Skeletal muscle satellite cell (primary cell): ENCODE results near the gene TSC22D1.

Source experiments
- H3K27me3 ChIP-seq: 2 replicates; pipeline ENCODE4 v1.7.0; 2013; ENCODE audit warnings: low read length; ENCODE audit not compliant: control insufficient read depth, insufficient read depth
- H3K36me3 ChIP-seq: 2 replicates; pipeline ENCODE4 v1.7.0; 2013; ENCODE audit warnings: mild to moderate bottlenecking, control low read depth, low read length; ENCODE audit not compliant: insufficient read depth
- H3K4me1 ChIP-seq: 2 replicates; pipeline ENCODE4 v1.7.0; 2013; ENCODE audit warnings: low read length; ENCODE audit not compliant: control insufficient read depth, insufficient read depth
- H3K4me2 ChIP-seq: 2 replicates; pipeline ENCODE4 v1.7.0; 2013; ENCODE audit warnings: mild to moderate bottlenecking, low read length
- H3K4me3 ChIP-seq: 2 replicates; pipeline ENCODE4 v1.7.0; 2013; ENCODE audit warnings: low read length
- H3K9ac ChIP-seq: 2 replicates; pipeline ENCODE4 v1.7.0; 2013; ENCODE audit warnings: mild to moderate bottlenecking, low read depth, low read length, moderate library complexity
- H3K9me3 ChIP-seq: replicated peaks from 2 replicates; pipeline ENCODE4 v1.7.0; 2013; ENCODE audit warnings: mild to moderate bottlenecking, control low read depth, low read length

The TSC22D1 gene

DNA sequence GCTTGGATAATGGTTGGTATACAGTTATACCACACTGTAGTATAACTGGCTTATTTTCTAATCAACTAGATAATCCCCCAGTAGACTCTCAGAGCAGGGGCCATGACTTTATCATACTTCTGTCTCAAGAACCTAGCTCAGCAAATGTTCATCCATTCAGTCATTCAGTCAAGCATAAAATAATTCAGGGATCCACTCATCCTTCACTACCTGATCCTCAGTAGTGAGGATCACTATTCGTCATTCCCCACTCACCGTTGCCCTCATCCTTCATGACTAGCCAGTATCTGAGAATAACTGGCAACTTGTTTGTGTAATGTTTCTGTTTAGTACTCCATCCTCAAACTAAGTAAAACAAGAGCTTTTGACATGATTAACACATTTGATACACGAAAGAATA is 77.6 kb downstream of the TSC22D1 start:
- Histone ChIP-seq H3K4me3 (no peak overlapping the region), H3K4me2 (no peak overlapping the region), H3K4me1 (no peaks in the 10 kb centered on the region), H3K36me3 (no peaks in the 10 kb centered on the region), H3K9ac (no peak overlapping the region), H3K9me3 (no peaks in the 10 kb centered on the region), H3K27me3 (no peaks in the 10 kb centered on the region)

DNA sequence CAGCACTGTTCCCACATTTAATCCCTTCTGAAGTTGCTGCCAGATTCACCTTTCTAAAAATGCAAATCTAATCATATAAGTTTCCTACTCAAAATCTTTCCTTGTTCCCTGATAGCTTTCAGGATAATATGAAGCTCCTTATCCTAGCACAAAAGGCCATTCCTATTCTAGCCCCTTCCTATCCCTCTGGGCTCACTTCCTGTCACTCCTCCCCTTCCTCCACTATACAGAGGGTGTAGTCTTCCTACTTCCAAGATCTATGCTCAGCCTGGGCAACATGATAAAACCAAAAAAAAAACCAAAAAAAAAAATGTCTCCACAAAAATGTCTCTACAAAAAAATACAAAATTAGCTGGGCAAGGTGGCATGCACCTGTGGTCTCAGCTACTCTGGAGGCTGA is 78.3 kb downstream of the TSC22D1 start:
- H3K4me1 ChIP-seq, result no peaks in the 10 kb centered on the region
- H3K36me3 ChIP-seq, result no peaks in the 10 kb centered on the region
- H3K9ac ChIP-seq, result no peak overlapping the region
- H3K4me2 ChIP-seq, result no peak overlapping the region
- no peaks in the 10 kb centered on the region for H3K27me3 ChIP-seq
- no peak overlapping the region for H3K4me3 ChIP-seq
- H3K9me3 ChIP-seq, result no peaks in the 10 kb centered on the region

DNA sequence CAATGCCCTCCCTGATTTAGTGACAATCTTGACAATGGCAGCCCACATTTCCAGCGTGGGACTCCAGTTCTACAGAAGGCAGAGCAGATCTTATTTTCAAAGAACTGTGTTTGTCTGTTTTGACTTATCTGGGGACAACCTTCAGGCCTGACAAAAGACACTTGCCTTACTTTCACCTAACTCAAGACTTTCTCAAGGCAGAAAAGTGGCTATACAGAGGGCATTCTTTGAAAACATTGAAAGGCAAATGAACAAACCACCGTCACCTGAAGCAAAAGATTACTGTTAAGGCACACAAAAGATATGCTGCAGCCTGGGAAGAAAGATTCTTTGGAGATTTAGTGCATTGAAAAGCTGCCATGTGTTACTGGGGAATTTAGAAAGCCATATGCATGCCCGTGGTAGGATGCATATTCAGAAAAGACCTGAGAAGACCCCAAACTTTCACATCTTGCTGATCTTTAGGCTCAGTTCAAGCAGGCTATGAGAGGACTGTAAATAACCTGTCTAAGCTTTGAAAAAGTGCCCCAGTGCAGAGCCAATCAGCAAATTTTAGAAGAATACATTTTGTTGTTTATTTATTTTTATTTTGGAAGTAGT is 82.8 kb downstream of the TSC22D1 start:
- no peaks in the 10 kb centered on the region for H3K27me3 ChIP-seq
- no peak overlapping the region for H3K4me3 ChIP-seq
- H3K36me3 ChIP-seq, result no peaks in the 10 kb centered on the region
- H3K9me3 ChIP-seq, result no peaks in the 10 kb centered on the region
- no peaks in the 10 kb centered on the region for H3K4me1 ChIP-seq
- H3K9ac ChIP-seq, result no peak overlapping the region
- no peak overlapping the region for H3K4me2 ChIP-seq

DNA sequence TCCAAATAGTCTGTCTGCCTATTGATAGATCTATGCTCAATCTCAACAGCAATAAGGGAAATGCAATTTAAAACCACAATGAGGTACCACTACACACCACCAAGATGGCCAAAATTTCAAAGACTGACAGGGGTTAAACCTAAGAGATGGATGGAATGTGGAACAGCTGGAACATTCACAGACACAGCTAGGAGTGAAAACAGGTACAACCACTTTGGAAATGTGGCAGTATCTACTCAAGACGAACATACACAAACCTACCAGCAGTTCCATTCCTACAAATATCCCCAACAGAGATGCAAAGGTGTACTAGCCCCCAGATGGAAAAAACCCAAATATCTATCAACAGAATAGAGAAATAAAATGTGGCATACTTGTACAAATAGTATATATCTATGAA is 86.4 kb downstream of the TSC22D1 start:
- H3K9me3 ChIP-seq, result no peaks in the 10 kb centered on the region
- H3K4me2 ChIP-seq, result no peak overlapping the region
- H3K9ac ChIP-seq, result no peak overlapping the region
- no peaks in the 10 kb centered on the region for H3K27me3 ChIP-seq
- no peaks in the 10 kb centered on the region for H3K36me3 ChIP-seq
- H3K4me1 ChIP-seq, result no peaks in the 10 kb centered on the region
- H3K4me3 ChIP-seq, result no peak overlapping the region

DNA sequence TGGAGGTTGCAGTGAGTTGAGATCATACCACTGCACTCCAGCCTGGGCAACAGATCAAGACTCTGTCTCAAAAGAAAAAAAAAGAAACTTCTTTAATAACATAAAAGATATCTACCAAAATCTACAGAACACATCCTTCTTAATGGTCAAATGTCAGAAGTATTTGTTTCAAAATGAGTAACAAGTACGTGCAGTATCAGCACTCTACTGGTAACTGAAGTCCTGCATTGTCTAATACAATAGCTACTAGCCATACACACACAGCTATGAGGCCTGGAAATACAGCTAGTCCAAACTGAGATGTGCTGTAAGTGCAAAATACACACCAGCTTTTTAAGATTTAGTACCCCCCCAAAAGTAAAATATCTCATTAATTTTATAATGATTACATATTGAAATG is 88.1 kb downstream of the TSC22D1 start:
- Histone ChIP-seq H3K9ac (no peak overlapping the region), H3K36me3 (no peaks in the 10 kb centered on the region), H3K4me2 (no peak overlapping the region), H3K27me3 (no peaks in the 10 kb centered on the region), H3K4me3 (no peak overlapping the region), H3K4me1 (no peaks in the 10 kb centered on the region), H3K9me3 (no peaks in the 10 kb centered on the region)

DNA sequence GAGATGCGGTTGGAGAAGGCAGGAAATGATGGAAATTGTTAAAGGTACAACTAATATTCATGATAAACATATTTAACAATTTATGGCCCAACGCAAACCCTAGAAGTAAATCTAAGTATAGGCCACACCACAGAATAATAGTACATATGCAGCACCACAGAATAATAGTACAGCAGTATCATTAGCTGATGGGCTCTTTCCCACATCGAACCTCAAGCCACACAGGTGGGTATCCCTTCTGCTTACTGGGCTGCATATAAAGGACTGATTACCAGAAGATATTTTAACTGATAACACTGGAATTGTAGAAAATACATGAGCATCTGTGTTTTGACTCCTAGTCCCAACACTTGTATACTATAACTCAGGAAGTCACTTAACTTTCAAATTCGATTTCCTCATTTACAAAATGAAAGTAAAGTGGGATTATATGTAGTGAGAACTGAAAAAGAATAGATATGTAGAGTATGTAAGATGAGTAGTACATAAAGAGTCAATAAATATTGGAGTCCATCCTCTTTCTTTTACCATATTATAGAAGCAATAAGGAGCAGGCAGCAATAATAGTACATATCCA is 91.5 kb downstream of the TSC22D1 start:
- no peaks in the 10 kb centered on the region for H3K9me3 ChIP-seq
- no peak overlapping the region for H3K4me2 ChIP-seq
- no peak overlapping the region for H3K4me3 ChIP-seq
- no peaks in the 10 kb centered on the region for H3K4me1 ChIP-seq
- H3K27me3 ChIP-seq, result no peaks in the 10 kb centered on the region
- H3K36me3 ChIP-seq, result no peaks in the 10 kb centered on the region
- H3K9ac ChIP-seq, result no peak overlapping the region

DNA sequence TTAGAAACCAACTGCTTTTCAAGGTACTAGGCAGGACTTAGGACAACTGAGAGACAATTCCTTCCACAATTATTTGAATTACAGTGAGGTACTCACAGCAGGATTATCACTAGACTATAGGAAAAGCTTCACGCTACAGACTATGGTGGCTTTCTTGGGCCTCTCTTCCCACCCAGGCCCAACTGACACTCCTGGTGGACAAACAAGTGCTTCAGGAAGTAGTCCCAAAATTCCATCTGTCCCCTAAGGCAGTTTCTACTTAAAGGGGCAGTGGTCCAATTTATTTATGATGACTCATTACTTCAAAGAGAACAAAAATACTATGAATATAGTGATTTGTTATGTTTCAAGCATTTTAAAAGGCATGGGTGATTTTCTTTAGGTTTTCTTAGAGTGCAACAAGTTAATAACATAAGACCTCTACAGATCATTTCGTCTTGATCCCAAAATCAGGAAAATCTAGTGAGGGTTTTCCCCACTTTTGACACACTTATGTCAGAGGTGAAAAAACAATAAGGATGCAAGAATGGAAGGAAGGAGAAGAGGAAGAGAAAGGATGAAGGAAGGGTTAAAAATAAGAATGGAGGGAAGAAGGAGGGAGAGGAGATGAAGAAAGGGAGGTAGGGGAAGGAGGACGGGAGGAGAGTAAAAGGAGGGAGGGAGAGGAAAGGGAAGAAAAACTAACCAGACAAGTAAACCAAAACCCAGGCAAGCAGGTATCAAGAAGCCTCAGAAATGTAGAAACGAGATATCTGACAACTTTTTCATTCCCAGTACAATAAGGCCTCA is 101.8 kb downstream of the TSC22D1 start:
- H3K36me3 ChIP-seq, result no peaks in the 10 kb centered on the region
- H3K4me2 ChIP-seq, result no peak overlapping the region
- H3K9me3 ChIP-seq, result no peaks in the 10 kb centered on the region
- no peaks in the 10 kb centered on the region for H3K27me3 ChIP-seq
- H3K4me1 ChIP-seq, result peaks cover 27% of the 10 kb centered on the region
- H3K4me3 ChIP-seq, result no peak overlapping the region
- no peak overlapping the region for H3K9ac ChIP-seq

DNA sequence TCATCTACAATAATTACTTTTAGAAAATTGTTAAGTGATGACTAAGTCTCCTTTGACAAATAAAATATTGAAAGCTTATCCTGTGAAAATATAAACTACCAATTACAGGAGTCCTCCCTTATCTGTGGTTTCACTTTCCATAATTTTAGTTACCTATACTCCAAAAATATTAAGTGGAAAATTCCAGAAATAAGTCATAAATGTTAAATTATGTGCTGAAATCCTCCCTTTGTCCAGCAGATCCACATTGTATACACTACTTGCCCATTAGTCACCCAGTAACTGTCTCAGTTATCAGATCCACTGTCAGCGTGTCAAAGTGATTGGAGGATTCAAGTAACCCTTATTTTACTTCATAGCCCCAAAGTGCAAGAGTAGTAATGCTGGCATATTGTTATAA is 104.4 kb downstream of the TSC22D1 start:
- H3K9ac ChIP-seq, result peak overlapping the region; percentile 18
- H3K36me3 ChIP-seq, result no peaks in the 10 kb centered on the region
- H3K9me3 ChIP-seq, result no peaks in the 10 kb centered on the region
- peak overlapping the region; percentile 50 for H3K4me2 ChIP-seq
- H3K27me3 ChIP-seq, result no peaks in the 10 kb centered on the region
- H3K4me1 ChIP-seq, result peaks cover 27% of the 10 kb centered on the region
- H3K4me3 ChIP-seq, result no peak overlapping the region

DNA sequence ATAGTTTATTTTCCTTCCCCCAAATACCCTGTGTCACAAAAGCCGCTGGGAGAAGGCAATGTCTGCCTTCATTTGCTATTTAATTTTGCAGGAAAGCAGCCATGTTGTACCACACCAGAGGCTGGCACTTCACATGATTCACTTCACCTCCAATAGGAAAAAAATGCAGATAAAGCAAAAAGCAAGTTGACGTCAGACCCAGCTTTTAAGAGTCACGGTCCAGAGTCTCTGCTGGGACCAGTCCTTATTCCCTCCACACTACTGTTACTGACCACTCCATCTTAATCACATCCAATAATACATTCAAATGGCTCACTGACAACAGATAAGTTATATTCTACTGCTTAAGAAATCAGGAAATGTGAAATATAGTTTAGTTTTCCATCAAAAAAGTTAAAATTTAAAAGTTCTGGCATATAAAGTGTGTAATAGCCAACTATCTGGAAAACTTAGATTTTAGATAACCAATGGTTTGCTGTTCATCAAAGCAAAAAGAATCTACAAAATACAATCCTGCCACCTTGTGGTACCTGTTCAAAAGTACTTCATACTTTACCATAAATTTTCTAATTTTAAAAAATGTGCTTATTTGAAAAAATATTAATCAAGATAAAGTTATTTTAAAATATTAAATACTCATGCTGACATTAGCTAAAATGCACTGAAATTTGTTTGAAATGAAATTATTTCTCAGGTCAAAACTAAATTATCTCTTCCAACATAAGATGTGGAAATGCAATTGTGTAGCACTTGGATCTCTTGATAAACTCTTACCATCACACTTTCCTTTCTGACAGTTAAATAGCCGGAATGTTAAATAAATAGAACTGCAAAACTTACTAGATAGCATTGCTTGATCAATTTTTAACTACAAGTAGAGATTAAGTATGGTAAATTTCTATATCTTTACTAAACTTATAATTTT is 105.2 kb downstream of the TSC22D1 start:
- H3K27me3 ChIP-seq, result no peaks in the 10 kb centered on the region
- H3K36me3 ChIP-seq, result no peaks in the 10 kb centered on the region
- peak overlapping the region; percentile 50 for H3K4me2 ChIP-seq
- H3K4me3 ChIP-seq, result no peak overlapping the region
- no peak overlapping the region for H3K9ac ChIP-seq
- no peaks in the 10 kb centered on the region for H3K9me3 ChIP-seq
- peaks cover 27% of the 10 kb centered on the region for H3K4me1 ChIP-seq

DNA sequence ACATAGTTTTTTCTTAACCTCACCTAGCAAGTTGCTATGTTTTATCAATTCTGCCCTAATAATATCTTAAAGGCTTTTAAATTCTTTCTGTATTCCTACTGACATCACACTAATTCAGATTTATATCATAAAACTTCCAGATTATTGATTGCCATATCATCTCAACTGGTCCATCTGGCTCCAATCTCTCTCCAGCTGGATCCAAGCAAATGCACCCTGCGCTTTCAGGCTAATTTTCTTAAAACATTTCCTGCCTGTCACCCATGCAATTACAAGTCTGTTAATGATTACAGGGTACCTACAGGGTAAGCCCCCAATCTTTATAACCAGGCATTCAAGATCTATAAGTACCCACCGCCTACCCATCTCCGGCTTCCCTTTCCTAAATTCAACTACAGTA is 107.3 kb downstream of the TSC22D1 start:
- no peaks in the 10 kb centered on the region for H3K27me3 ChIP-seq

DNA sequence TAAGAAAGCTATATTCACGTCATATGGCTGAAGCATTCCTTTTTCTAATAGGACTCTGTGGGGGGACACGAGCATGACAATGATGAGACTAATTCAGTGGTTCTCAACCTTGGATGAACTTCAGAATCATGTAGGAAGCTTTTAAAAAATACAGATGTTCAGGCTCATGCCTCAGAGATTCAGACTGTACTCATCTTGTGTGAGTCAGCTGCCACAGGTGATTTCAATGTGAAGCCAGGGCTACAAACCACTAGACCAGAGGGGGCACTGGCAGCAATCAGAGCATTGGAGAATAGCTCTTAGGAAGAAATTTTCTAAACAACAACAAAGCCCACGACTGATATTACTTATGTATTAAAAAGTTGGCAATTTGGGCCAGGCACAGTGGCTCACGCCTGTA is 110.8 kb downstream of the TSC22D1 start:
- no peaks in the 10 kb centered on the region for H3K27me3 ChIP-seq
- no peak overlapping the region for H3K4me3 ChIP-seq
- no peak overlapping the region for H3K9ac ChIP-seq
- H3K4me1 ChIP-seq, result no peaks in the 10 kb centered on the region
- no peaks in the 10 kb centered on the region for H3K9me3 ChIP-seq
- no peak overlapping the region for H3K4me2 ChIP-seq
- H3K36me3 ChIP-seq, result no peaks in the 10 kb centered on the region

More for the DNA sequence above, 107.3 kb downstream of the TSC22D1 start:
- peaks cover 18% of the 10 kb centered on the region for H3K4me1 ChIP-seq
- H3K36me3 ChIP-seq, result no peaks in the 10 kb centered on the region
- no peak overlapping the region for H3K9ac ChIP-seq
- H3K9me3 ChIP-seq, result no peaks in the 10 kb centered on the region
- no peak overlapping the region for H3K4me2 ChIP-seq
- no peak overlapping the region for H3K4me3 ChIP-seq
